AG04449 (cell line): ENCODE measurements around the gene SPI1.

Source experiments
- CTCF ChIA-PET: fragments of 350-600 bp; formaldehyde crosslinking; extraction: SDS; loops from one replicate; lab custom pipeline; 2021; ENCODE audit warnings: antibody characterized with exemption; lab: Yijun Ruan, JAX
- POLR2A ChIA-PET: fragments of 400-600, 350-600 bp; formaldehyde crosslinking; extraction: SDS; loops from one replicate; lab custom pipeline; 2020; ENCODE audit warnings: antibody characterized with exemption, inconsistent platforms; lab: Yijun Ruan, JAX
- DNase-seq: peaks from one replicate; pipeline ENCODE4 v3.0.0-alpha.2; 2010; ENCODE audit warnings: low read depth, low spot score
- H3K4me3 ChIP-seq: 2 replicates; pipeline ENCODE4 v1.5.1; 2011; ENCODE audit warnings: low read depth, mild to moderate bottlenecking, control low read depth, low read length
- CTCF ChIP-seq: IDR thresholded peaks from one replicate; pipeline ENCODE4 v1.5.1; 2011; ENCODE audit warnings: mild to moderate bottlenecking, moderate library complexity, low read length, control low read depth, inconsistent platforms; ENCODE audit not compliant: insufficient read depth; ENCODE audit errors: missing control alignments

SPI1 gene

GRCh38 chr11:47415949-47416472 is 37.7 kb upstream of the SPI1 start:
- no peak overlapping the region; the same call in 1 of the 2 replicates for H3K4me3 ChIP-seq
- no peak for DNase-seq
- ChIA-PET POLR2A (interaction anchor here (1.1 to 4.2 kb wide), 3 partner anchors 10 to 201 kb away, joined by 4 to 38 read pairs (median 5); partner anchors contain the start of genes ACP2 and PSMC3), CTCF (interaction anchor here (1.3 to 3.1 kb wide), 2 partner anchors 16 to 42 kb away, joined by 4 to 13 read pairs; no protein-coding TSS in a partner anchor)
- no peak for TF ChIP-seq CTCF

GRCh38 chr11:47415091-47415854 is 36.9 kb upstream of the SPI1 start:
- no peak for TF ChIP-seq CTCF
- H3K4me3 ChIP-seq = no peak overlapping the region
- no peak for DNase-seq
- ChIA-PET CTCF (interaction anchor here (1.3 to 3.1 kb wide), 2 partner anchors 17 to 42 kb away, joined by 4 to 13 read pairs; no protein-coding TSS in a partner anchor), POLR2A (interaction anchor here (1.1 to 4.2 kb wide), 4 partner anchors 11 to 202 kb away, joined by 4 to 38 read pairs (median 5); partner anchors contain the start of genes ACP2 and PSMC3)

GRCh38 chr11:47414685-47415070 is 36.3 kb upstream of the SPI1 start:
- CTCF ChIA-PET = interaction anchor here (3.1 to 5.0 kb wide), 2 partner anchors 22 to 41 kb away, joined by 13 to 35 read pairs; no protein-coding TSS in a partner anchor
- POLR2A ChIA-PET = interaction anchor here (1.5 to 1.6 kb wide), 2 partner anchors 10 to 12 kb away, joined by 5 read pairs; partner anchors contain the start of gene PSMC3

GRCh38 chr11:47413908-47414684 is 35.7 kb upstream of the SPI1 start:
- CTCF ChIA-PET = interaction anchor here (1.2 to 6.4 kb wide), 4 partner anchors 10 to 40 kb away, joined by 3 to 66 read pairs (median 24); partner anchors contain the start of gene PSMC3
- POLR2A ChIA-PET = interaction anchor here (0.7 to 1.6 kb wide), 3 partner anchors 11 to 219 kb away, joined by 3 to 5 read pairs (median 5); partner anchors contain the start of gene PSMC3
- TF ChIP-seq CTCF = no peak
- no peak overlapping the region for H3K4me3 ChIP-seq
- no peak for DNase-seq

More at GRCh38 chr11:47414685-47415070, 36.3 kb upstream of the SPI1 start:
- no peak for DNase-seq
- H3K4me3 ChIP-seq = no peak overlapping the region
- TF ChIP-seq CTCF = no peak

DNA sequence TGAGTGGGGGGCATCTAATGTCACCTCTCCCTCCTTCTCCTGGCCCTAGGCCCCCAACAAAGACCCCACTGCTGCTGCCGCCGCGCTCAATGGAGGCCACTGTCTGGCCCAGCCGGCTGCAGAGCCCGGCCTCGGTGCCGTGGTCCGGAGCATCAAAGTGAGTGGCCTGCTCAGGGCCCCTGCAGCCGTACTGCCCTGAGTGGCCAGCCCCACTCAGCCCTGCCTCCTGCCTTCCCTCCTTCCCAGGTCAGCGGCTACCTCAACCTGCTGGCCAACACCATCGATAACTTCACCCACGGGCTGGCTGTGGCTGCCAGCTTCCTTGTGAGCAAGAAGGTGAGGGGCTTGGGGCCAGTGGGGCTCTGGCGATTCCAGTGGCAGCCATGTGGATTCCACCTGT is 35.0 kb upstream of the SPI1 start:
- ChIA-PET POLR2A (interaction anchor here (0.7 to 1.6 kb wide), 3 partner anchors 12 to 219 kb away, joined by 3 to 5 read pairs (median 5); partner anchors contain the start of gene PSMC3), CTCF (interaction anchor here (1.2 to 6.4 kb wide), 5 partner anchors 10 to 40 kb away, joined by 3 to 66 read pairs (median 26); partner anchors contain the start of gene PSMC3)
- TF ChIP-seq CTCF = no peak
- DNase-seq = no peak
- no peak overlapping the region for H3K4me3 ChIP-seq
